Prostate gland (tissue), 2 donors: Measurements from ENCODE around the gene KCNN3.

Source experiments
- POLR2A ChIP-seq: fragments of 450-650 bp; IDR thresholded peaks from one replicate; pipeline ENCODE4 v1.6.1; 2016; ENCODE audit warnings: antibody characterized with exemption, mild to moderate bottlenecking
- TF ChIP-seq, protein P1 (sequence below), 4 experiments: fragments of 200-600 bp in 2 of 4; fragments of 450-650 bp in 2 of 4; sonication (generic) in 2 of 4; IDR thresholded peaks; 1 replicate in 3 of 4; 2 replicates in 1 of 4; pipeline ENCODE4 v1.5.1; 2016 to 2019; ENCODE audit warnings: antibody characterized with exemption in 4 of 4, mild to moderate bottlenecking in 2 of 4, moderate library complexity in 2 of 4

DNA sequence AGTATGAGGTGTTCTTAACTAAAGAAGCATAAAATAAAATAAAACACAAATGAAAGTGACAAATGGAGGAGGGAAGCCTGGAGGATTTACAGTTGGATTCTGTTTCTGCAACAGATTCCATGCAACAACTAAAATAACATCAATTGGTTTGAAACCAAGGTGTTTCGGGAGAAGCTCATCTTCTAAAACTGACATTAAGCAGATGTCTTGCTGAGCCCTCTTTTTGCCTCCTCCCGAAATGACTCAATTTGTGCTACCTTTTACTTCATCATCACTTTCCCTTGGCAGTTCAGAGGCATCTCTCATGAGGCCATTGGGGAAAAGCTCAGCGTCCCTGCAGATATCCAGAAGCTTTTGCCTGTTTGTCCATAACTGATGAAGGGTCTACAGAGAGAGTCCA lies 140.5 kb downstream of the KCNN3 start:
- TF ChIP-seq, protein P1, sequence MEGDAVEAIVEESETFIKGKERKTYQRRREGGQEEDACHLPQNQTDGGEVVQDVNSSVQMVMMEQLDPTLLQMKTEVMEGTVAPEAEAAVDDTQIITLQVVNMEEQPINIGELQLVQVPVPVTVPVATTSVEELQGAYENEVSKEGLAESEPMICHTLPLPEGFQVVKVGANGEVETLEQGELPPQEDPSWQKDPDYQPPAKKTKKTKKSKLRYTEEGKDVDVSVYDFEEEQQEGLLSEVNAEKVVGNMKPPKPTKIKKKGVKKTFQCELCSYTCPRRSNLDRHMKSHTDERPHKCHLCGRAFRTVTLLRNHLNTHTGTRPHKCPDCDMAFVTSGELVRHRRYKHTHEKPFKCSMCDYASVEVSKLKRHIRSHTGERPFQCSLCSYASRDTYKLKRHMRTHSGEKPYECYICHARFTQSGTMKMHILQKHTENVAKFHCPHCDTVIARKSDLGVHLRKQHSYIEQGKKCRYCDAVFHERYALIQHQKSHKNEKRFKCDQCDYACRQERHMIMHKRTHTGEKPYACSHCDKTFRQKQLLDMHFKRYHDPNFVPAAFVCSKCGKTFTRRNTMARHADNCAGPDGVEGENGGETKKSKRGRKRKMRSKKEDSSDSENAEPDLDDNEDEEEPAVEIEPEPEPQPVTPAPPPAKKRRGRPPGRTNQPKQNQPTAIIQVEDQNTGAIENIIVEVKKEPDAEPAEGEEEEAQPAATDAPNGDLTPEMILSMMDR (IDR thresholded peaks at IDR 0.05) = no peak
- TF ChIP-seq POLR2A = no peak
